ENCODE results near the gene DGCR2.
"Not testable (repeated sequence)": the region's sequence is repeated elsewhere in the genome, so short reads cannot be mapped to it uniquely, and the experiment has no call there.

The DGCR2 gene

GRCh38 chr22:19079691-19080090, 42.5 kb downstream of the DGCR2 start:
- no peak for TF ChIP-seq CTCF (IDR thresholded peaks at IDR 0.05; ENCODE audit: insufficient read depth, missing control alignments)
- no peak for FAIRE-seq
- no peak for DNase-seq (ENCODE audit: insufficient read length, low spot score)

GRCh38 chr22:19075404-19075803, 46.8 kb downstream of the DGCR2 start:
- DNase-seq (ENCODE audit: insufficient read length, low spot score) = no peak
- no peak for FAIRE-seq
- TF ChIP-seq CTCF (IDR thresholded peaks at IDR 0.05; ENCODE audit: insufficient read depth, missing control alignments) = no peak

- FAIRE-seq; DNase-seq (ENCODE audit: insufficient read length, low spot score): not testable (repeated sequence)
Measured at GRCh38 chr22:19072853-19073252, 49.4 kb downstream of the DGCR2 start.

GRCh38 chr22:19070397-19071169, 51.6 kb downstream of the DGCR2 start:
- FAIRE-seq (no peak), DNase-seq (ENCODE audit: insufficient read length, low spot score) (no peak)
- TF ChIP-seq CTCF (IDR thresholded peaks at IDR 0.05; ENCODE audit: insufficient read depth, missing control alignments) = no peak

GRCh38 chr22:19069451-19069850, 52.8 kb downstream of the DGCR2 start:
- DNase-seq (ENCODE audit: insufficient read length, low spot score) (no peak), FAIRE-seq (no peak)
- TF ChIP-seq CTCF (IDR thresholded peaks at IDR 0.05; ENCODE audit: insufficient read depth, missing control alignments) = no peak

- no peak for FAIRE-seq
- TF ChIP-seq CTCF (IDR thresholded peaks at IDR 0.05; ENCODE audit: insufficient read depth, missing control alignments) = no peak
- no peak for DNase-seq (ENCODE audit: insufficient read length, low spot score)
Measured at GRCh38 chr22:19068784-19069271, 53.4 kb downstream of the DGCR2 start.

GRCh38 chr22:19067696-19068348, 54.4 kb downstream of the DGCR2 start:
- DNase-seq (ENCODE audit: insufficient read length, low spot score) = no peak
- TF ChIP-seq CTCF (IDR thresholded peaks at IDR 0.05; ENCODE audit: insufficient read depth, missing control alignments) = no peak
- no peak for FAIRE-seq
